ENCODE data around the gene MUC13.

DNA sequence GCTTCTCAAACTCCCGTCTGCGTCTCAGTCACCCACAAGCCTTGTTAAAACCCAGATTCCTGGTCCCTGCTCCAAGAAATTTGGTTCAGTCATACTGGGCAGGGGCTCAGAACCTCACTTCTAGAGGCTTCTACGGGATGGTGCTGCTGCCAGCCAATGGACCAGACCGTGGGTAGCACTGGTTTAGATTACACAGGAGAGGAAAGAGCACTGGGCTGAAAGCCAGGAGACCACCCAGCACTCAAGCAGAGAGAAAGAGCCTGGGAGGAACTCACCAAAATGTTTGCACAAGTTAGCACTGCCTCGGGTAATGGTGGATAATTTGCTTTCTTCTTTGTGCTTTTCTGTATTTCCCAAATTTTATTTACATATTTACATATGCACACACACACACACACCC, 46.9 kb upstream of the MUC13 start:
- no peak for TF ChIP-seq EP300 (IDR thresholded peaks at IDR 0.05; ENCODE audit: borderline replicate concordance)
- no peak for TF ChIP-seq TAF1 (IDR thresholded peaks at IDR 0.05; ENCODE audit: low read depth)
- TF ChIP-seq EGR1 (IDR thresholded peaks at IDR 0.05): no peak
- no peak for TF ChIP-seq CEBPB (IDR thresholded peaks at IDR 0.05)

Data from Ishikawa (cell line).